Measurements from ENCODE around the gene CREBBP.
A peak's percentile ranks its signal among the peaks of the same experiment; 100 is the strongest.

Gene CREBBP

DNA sequence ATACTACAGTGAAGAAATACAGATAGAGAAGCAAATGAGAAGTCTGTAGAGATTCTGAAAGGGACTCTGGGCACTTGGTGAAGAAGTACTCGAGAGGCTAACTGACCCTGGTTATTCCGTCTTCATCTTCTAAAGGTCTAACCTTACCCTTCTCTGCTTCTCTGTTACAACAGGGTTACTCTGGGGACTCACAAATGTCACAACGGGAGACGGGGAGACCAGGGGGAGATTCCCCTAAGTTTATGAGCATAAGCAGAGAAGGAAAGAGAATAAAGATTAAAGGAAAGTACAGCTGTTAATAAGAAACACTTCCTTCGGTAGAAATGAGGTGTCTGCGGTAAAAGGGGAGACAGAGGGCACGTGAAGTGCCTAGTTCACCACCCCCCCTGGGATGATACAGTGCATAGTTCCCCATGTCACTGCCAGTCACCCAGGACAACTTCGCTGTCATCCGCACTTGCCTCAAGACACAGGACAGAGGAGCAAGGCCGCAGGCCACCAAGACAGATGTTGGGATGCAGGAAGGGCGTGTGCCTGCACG, 88.0 kb downstream of the CREBBP start:
- DNase-seq: no peak

DNA sequence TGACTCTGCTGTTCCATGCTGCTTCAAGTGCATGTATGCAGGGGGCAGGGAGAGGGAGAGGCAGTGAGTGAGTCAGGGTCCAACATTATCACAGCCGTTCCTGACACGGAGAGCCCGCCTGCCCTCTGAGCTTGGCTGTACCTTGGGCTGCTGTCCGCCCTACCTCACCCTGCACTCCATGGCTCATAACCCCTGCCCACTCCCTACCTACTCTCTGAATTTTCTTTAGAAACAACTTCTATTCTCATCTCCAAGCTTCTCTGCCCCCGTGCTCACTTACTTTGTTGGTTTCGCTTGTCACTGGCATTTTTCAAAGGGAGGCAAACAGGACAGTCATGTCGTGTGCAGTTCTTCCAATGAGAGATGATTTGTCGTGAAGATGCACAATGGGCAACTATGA, 88.8 kb downstream of the CREBBP start:
- no peak for DNase-seq

GRCh38 chr16:3789375-3790099, 91.0 kb downstream of the CREBBP start:
- DNase-seq: peak; percentile 85

DNA sequence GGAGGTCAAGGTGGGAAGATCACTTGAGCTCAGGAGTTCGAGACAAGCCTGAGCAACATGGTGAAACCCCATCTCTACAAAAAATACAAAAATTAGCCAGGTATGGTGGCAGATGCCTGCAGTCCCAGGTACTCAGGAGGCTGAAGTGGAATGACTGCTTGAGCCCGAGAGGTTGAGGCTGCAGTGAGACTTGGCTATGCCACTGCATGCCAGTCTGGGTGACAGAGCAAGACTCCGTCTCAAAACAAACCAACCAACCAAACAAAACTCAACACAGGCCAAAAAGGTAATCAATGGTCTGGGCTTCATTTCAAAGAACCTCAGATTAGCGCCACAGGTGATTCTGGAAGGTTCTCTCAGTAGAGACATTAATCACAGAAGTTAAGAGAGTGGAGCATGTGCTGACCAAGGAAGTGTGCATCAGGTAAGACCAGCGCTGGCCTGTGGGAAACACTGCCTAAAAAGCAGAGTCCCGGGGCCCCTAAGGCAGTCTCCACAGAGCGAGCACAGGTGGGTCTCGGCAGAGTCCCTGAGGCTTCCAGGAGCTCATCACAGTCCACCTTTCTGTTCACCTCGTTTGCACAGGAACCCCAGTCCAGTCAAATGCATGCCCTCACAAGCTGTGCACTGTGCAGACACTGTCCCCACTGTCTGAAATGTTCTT, 91.7 kb downstream of the CREBBP start:
- DNase-seq: no peak

GRCh38 chr16:3787924-3788661, 92.4 kb downstream of the CREBBP start:
- no peak for DNase-seq

DNA sequence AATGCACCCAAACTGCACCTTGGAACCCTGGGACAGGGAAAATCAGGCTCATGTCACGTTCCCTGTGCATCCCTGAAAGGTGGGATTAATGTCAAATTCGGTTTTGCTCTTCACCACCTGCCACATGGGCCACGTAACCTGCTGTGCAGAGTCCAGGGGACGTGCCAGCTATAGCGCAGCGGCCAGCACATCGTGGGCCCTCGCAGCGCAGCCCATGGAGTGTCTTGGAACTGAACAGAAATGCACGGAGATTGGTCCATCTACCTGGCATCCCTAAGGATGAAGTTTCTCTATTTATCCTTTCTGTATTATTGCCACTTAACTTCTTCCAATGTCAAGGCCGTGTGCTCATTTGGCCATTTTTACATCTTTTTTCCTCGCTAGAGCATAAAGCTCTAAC, 95.1 kb downstream of the CREBBP start:
- no peak for DNase-seq

DNA sequence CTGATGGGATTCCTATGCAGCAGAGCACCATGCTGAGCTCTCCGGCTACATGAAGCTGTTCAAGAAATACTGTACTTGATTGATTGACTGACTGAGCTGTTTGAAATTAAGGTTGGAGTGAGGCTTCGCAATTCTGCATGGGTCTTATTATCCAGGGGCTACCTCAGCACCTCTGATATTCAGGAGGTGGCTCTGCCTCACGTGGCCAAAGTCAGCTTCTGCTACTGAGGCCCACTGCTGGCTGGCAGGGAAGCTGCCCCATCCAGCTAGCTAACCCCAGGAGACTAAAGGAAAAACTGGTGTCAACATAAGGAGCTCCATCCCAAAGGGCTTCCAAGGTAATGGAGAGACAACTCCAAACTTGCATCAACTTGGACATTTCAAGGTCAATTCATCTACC, 97.0 kb downstream of the CREBBP start:
- no peak for DNase-seq

GRCh38 chr16:3782566-3782965, 97.9 kb downstream of the CREBBP start:
- DNase-seq: no peak

GRCh38 chr16:3781421-3781820, 99.1 kb downstream of the CREBBP start:
- DNase-seq: no peak

GRCh38 chr16:3780570-3780969, 99.9 kb downstream of the CREBBP start:
- peak; percentile 49 for DNase-seq

GRCh38 chr16:3776316-3776715, 104.2 kb downstream of the CREBBP start:
- no peak for DNase-seq

- DNase-seq: no peak
These were observed 105.7 kb downstream of the CREBBP start for GRCh38 chr16:3774819-3775218.

- no peak for DNase-seq
These were observed 106.3 kb downstream of the CREBBP start for GRCh38 chr16:3774156-3774767.

DNA sequence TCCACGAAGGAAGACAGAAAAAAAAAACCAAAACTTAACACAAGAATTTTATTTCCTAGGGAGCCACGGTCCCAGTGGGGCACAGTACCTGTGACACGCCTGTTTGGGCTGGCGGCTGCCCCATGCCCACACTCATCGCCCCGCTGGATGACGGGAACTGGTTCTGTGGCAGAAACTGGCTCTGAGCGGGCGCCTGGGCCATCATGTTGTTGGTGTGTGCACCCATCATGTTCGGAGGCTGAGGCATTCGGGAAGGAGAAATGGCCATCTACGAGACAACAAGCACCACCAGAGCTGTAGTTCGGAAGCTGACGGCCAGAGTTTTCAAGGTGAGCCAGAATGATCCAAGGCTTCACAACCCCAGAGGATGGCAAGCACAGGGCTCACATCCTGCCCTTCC, 106.8 kb downstream of the CREBBP start:
- DNase-seq: no peak

- no peak for DNase-seq
These were observed 109.0 kb downstream of the CREBBP start for GRCh38 chr16:3771513-3771912.

- DNase-seq: no peak
These were observed 110.0 kb downstream of the CREBBP start for GRCh38 chr16:3770530-3770929.

DNA sequence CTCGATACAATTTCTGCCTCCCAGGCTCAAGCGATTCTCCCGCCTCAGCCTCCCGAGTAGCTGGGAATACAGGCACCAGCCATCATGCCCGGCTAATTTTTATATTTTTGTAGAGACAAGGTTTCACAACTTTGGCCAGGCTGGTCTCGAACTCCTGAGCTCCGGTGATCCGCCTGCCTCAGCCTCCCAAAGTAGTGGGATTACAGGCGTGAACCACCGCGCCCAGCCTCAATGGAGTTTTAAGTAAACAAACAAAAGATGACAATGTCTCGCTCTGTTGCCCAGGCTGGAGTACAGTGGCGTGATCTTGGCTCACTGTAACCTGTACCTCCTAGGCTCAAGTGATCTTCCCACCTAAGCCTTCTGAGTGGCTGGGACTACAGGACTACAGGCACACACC, 110.6 kb downstream of the CREBBP start:
- no peak for DNase-seq

DNA sequence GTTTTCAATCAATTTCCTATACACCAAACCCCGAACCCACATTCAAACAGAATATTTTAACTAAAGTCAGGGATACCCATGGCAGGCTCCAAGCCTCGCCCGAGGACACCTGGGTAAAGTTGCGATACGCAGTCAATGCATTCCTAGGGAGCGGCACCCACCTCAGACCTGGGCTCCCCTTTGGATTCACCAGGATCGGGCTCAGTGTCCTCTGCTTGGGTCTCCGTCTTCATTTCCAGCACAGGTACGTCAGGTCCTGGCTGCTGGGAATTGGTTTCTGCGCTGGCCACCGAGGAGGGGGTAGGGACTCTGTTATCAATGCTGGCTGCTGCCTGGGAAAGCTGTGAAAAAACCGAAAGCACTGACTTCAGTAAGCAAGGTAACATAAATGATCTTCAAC, 111.5 kb downstream of the CREBBP start:
- no peak for DNase-seq

DNA sequence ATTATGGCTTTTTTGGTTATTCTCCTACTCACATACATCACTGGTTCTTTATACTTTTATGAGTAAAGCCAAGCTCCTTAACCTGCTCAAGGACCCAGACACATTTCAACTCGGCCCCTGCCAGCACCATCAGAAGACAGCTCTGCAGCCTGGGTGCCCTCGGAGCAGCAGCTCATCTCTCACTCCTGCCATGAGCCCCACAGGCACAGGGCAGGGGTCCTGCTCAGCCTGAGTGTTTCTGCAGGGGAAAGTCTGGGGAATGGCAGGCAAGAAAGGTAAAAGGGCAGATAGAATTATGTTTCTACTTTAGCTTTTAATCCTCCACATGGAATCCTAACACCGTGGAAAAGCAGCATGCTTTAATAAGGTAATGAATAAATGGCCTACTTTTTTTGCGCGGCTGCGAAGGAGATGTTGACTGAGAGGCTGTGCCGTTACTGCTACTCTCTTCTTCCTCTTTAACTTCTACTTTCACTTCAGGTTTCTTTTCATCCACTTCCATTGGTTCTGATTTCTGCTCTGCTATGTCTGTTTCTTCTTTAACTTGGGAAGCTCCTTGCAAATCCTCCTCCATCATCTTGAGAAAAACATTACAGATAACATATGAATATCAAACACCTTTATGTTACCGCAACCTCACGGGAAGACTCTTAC, 113.1 kb downstream of the CREBBP start:
- peak; percentile 74 for DNase-seq

DNA sequence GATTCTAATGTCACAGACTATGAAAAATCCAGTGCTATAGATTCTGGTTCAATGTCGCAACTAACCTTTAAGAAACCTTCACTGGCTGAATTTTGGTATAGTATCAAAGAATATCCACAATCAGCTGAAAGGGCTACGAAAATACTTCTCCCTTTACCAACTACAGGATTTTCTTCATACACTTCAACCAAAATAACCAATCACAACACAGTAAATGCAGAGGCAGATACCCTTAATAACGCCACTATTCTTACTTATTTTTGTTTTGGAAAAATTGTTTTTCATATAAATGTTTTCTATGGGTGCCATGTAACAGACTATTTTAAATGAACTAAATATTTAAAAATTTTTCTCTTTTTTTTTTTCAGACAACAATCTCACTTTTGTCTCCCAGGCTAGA, 114.3 kb downstream of the CREBBP start:
- DNase-seq: no peak

DNA sequence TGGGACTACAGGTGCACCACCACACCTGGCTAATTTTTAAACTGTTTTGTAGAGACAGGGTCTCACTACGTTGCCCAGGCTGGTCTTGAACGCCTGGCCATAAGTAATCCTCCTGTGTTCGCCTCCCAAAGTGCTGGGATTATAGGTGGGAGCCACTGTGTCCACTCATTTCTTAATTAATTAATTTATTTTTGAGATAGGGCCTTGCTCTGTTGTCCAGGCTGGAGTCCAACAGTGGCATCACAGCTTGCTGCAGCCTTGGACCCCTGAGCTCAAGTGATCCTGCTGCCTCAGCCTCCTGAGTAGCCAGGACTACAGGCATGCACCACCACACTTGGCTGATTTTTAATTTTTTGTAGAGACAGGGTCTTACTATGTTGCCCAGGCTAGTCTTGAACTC, 116.1 kb downstream of the CREBBP start:
- no peak for DNase-seq

DNA sequence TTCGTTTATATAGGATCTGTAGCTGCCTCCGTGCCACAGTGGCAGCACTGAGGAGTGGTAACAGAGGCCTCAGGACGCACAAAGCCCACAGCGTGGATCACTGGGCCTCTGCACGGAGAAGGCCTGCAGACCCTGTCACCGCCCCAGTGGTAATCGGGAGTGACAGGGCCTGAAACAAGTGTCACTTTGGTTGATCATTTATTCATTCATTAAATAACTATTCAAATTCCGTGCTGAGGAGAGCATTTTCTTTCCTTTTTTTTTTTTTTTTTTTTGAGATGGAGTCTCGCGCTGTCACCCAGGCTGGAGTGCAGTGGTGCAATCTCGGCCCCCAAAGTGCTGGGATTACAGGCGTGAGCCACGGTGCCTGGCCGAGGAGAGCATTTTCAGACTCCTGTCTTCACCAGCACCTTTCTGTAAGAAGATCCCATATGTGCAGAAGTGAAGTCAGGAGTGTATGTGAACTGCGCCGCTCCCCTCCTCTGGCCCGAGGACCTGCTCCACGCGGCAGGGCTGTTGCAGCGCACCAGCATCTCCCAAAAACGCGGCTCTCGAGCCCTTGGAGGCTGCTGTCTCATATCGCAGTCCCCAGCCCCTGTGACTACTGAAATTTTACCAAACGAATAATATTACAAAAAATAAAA, 118.3 kb downstream of the CREBBP start:
- DNase-seq: no peak
